GM21423 (cell line): Measurements from ENCODE around the gene SAMM50.

Source experiments
- ATAC-seq: cut with Tn5 transposase; IDR thresholded peaks from one replicate; pipeline ENCODE4 v1.9.1; 2021; ENCODE audit warnings: mild to moderate bottlenecking, moderate library complexity; ENCODE audit not compliant: unreplicated experiment

Gene SAMM50

DNA sequence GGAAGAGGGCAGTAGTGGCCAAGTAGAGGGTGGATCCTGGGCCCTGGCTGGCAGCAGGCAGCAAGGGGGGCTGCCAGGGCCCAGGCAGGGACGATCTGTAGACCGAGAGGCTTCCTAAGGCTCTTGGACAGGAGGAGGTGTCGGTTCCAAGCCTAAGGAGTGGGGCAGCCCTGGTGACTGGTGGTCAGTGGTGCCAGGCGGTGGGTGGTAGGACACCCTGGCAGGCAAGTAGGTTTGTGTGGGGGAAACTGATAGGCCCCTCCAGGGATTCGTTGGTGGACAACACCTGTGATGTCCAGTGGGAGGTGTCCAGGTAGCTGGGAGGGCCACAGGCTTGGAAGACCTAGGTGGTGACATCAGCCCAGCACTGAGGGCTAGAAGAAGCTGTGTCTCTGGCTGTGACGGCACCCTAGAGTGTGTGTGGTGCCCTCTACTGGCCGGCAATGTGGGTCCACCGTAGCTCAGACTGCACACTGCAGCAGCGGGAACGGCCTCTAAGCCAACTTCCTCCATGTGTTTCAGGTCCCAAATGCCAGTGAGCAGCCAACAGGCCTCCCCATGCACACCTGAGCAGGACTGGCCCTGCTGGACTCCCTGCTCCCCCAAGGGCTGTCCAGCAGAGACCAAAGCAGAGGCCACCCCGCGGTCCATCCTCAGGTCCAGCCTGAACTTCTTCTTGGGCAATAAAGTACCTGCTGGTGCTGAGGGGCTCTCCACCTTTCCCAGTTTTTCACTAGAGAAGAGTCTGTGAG, 9.4 kb upstream of the SAMM50 start:
- ATAC-seq: no peak

DNA sequence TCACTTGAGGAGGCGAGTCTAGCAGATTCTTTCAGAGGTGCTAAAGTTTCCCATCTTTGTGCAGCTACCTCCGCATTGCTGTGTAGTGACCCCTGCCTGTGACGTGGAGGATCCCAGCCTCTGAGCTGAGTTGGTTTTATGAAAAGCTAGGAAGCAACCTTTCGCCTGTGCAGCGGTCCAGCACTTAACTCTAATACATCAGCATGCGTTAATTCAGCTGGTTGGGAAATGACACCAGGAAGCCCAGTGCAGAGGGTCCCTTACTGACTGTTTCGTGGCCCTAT, 8.9 kb upstream of the SAMM50 start:
- no peak for ATAC-seq

DNA sequence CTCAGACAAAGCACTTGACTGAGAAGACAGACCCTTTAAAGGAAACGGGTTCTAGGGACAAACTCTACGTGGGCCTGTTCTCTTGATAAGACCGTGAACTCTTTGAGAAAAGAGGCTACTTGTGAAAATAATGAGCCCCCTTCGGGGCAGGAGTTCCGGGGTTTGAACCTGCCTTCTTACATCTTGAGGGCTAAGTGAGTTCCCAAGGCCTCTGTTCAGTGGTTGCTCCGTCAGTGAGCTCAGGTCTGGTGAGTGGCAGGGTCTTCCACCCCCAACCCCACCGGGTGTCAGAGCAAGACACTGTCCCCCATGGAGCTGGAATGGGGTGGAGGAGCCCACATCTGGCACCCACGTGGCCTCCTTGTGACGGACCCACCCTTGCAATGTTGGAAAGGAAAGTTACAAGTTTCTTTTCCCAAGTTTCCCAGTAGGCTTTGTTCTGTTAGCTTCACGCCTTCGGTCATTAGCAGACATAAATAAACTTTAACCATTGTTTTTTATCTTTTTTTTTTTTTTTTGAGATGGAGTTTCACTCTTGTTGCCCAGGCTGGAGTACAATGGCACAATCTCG, 6.3 kb upstream of the SAMM50 start:
- ATAC-seq: no peak

DNA sequence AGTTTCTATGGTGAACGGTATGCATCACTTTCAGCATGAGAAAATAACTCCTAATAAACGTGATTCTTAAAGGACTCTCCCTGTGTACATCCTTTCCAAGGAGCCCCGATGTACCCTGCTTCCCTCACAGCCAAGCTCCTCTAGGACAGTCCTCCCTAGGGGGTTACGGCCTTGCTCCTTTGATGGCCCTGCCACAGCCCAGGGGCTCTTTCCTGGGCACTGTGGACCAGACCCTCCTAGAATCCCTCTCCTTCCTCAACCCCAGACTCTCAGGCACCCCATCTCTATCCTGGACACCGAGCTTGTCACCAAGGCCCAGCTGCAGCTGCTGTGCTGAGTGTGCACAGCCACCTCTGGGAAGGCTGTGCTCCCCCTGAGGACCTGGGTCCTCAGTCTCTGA, 3.9 kb upstream of the SAMM50 start:
- ATAC-seq: no peak

GRCh38 chr22:43951966-43952365, 3.3 kb upstream of the SAMM50 start:
- no peak for ATAC-seq

DNA sequence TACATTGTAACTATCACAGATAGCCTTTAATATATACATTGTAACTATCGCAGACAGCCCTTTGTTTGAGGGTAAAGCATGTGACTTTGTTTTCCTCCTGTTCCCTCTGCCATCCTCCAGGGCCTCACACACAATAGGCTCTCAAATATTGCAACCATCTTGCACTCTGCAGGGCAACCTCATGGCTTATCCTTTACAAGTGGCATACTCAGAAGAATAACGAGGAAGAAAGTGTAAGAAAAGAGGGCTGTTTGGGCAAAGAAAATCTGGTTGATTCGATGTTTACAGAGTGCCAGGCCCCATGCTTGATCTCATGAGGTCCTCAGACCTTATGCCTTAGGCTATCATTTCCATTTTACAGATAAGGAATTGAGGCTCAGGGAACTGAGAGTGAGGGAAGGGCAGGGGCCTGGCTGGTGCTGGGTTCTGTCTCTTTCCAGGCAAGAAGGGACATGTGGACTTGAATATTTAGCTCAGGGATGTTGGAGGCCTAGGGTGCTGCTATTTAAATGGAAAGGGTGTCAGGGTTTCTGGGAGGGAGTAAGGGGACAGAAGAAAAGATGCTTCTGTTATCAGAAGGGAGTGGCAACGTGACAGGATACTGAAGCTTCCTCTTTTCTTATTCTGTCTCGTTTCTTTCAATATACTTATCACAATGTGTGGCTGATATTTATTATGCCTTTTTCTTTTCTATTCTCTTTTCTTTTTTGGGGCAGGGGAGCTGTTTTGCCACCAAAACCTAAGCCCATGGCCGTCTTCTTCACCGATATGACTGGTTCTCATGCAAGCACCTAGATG, 1.1 kb upstream of the SAMM50 start:
- ATAC-seq: no peak

DNA sequence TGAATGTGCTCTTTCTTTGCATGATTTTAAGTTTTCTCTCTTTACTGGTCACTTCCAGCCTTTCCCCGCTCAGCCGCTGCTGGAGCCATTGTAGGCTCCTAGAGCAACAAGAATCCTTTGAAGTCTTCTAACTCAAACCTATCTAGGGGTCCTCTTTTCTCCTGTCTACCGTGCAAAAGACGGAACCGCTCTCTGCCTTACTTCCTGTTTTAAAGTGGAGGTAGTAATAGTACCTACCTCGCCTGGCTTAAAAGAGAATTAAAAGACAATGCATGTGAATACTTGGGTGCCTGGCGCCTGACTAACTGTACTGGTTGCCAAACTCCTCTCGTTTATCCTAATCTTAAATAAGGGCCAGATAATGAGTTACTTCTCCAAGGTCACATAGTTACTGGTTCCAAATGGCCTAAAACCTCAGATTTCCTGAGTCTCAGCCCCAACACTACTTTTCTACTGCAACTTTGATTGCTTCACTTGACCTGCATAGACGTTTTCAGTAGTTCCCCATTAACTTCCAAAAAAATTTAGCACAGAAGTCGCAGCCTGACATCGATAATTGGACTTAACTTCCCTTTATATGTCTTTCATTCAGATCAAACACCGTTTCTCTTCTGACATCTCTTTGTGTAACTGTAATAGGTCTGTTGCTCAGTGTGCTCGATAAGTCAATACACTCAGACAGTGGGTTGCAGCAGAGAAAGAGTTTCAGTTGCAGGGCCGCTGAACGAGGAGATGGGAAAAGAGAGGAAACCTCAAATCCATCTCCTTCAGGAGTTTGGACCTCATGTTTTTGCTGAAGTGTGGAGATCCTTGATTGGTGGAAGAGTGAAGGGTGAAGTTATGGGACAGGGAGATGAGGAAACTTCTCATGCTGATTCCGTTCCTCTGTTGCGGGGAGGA, 891 bp downstream of the SAMM50 start:
- no peak for ATAC-seq

- no peak for ATAC-seq
Observed at GRCh38 chr22:43956805-43957463, 1.7 kb downstream of the SAMM50 start.

DNA sequence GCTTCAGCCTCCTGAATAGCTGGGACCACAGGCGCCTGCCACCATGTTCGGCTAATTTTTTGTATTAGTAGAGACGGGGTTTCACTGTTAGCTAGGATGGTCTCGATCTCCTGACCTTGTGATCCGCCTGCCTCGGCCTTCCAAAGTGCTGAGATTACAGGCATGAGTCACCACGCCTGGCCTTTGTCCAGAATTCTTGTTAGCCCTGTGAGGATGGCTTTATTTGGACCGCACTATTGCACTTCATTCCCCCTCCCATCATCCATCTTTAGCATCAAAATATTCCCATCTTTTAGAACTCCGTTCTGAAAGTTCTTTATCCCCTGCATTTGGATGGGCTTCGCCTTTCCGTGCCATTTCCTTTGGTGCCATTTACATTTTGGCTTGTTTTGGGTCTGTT, 2.6 kb downstream of the SAMM50 start:
- no peak for ATAC-seq

DNA sequence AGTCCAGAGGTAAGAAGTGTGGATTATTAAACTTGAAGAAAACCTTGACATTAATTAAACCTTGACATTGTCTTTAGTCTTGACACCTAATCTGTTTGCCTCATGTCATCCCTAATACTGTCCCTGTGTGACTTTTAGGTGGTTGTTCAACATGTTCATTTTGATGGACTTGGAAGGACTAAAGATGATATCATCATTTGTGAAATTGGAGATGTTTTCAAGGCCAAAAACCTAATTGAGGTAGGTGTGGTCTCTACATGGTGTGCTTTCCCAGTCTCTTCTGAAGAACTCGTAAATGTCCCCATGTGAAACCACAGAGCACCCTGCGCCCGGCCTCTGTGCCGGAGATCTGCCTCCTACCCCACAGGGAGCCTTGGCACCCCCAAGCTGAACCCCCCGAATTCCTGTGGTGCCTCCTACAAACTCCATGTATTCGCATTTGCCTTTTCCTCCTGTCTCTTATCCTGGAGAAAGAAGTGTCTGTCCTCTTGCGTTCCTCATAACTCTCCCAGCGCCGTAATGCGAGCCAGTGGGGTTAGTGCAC, 9.1 kb downstream of the SAMM50 start:
- ATAC-seq: no peak

DNA sequence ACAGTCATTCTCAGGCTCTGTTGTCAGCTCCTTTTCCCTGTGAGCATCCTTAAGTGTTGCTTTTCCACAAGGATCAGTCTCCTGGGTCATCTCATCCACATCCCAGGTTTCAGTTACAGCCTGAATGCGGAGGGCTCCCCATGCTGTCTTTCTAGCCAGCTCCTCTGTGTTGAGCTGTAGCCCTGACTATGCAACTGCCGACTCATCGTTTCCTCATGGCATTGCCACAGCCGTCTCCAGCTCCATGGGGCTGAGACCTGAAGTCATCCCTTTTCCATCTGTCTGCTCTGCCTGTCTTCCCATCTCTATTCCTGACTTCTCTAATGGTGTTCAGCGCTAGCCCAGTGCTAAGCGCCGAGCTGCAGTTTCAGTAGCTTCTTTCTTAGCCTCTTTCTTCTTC, 11.8 kb downstream of the SAMM50 start:
- ATAC-seq: no peak

- ATAC-seq: no peak
Observed at GRCh38 chr22:43968614-43969013, 13.4 kb downstream of the SAMM50 start.

- no peak for ATAC-seq
Observed at GRCh38 chr22:43969021-43969878, 14.0 kb downstream of the SAMM50 start.

DNA sequence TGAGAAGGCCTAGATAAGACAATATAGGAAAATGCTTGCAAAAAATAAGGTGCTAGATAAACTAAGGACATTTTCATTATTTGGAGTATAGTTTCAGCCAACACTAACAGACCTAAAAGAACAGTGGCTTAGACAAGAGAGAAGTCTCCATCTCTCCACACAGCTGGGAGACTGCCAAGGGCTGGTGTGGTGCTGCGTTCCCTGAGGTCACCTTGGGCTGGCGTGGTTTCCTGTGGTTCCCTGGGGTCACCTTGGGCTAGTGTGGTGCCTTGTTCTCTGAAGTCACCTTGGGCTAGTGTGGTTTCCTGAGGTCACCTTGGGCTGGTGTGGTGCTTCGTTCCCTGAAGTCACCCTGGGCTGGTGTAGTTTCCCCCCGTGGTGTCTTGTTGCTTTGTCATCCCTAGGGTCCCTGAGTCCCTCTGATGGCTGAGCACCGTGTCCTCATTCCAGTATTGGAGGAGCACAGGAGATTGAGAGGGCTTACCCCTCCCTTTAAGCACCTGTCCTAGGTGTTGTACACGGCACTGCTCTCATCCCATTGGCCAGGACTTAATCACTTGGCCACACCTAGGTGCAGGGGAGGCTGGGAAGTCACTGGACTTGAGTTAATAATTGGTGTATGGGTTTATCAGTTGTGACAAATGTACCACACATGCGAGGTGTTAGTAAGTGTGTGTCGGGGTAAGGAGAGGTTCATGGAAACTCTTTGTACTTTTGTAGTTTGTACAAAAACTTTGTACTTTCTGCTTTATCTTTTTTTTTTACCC, 14.9 kb downstream of the SAMM50 start:
- ATAC-seq: no peak

- no peak for ATAC-seq
Observed at GRCh38 chr22:43971112-43971511, 15.9 kb downstream of the SAMM50 start.

GRCh38 chr22:43972931-43973462, 17.8 kb downstream of the SAMM50 start:
- no peak for ATAC-seq

DNA sequence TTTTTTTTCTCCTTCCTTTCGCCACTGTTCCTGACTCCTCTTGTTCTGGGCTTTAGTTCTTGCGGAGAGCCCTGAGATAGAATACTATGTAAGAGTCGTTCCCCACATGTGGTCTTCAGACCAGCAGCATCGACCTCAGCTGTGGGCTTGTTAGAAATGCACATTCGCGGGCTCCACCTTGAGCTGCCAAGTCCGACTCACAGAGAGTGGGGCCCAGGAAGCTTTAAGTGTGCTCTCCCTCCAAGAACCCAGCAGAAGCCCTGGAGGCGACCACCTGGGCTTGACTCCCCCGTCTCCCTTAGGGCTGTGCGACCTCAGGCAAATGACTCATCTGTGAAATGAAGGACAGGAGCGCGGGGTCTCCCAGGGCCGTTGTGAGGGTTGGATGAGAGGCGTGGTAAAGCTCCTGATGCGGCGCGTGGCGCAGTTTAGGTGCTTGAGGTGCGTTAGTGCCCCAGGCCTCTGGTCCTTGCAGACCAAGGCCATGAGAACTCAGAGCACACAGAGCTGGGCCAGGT, 18.8 kb downstream of the SAMM50 start:
- no peak for ATAC-seq

GRCh38 chr22:43975041-43975440, 19.8 kb downstream of the SAMM50 start:
- ATAC-seq: no peak
